ENCODE measurements around the gene CHMP4A. TPM values are rescaled to one million over a fixed set of nuclear protein-coding genes. Genes with fewer than 3 reads are reported as not detected.

Gene CHMP4A
- total and polyA plus RNA-seq, 9 of the 15 experiments (the other 6 are each of a cell fraction or from before 2014, with no cell fraction given): 28.8 to 104 (median 52.7) TPM

DNA sequence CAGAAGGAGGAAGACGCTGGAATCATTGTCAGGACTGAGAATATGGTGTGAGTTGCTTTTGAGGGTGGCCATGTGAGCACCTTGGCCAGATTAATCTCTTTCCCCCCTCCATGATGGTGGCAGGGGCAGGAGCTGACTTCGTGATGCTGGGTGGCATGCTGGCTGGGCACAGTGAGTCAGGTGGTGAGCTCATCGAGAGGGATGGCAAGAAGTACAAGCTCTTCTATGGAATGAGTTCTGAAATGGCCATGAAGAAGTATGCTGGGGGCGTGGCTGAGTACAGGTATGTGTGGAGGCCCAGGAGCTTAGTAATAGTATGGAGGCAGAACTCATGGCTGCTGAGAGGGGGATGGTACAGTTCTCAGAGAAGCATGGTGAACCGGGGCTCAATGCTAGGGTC is 24.8 kb upstream of the CHMP4A start:
- no peak for ATAC-seq
- no peak overlapping the region for H2AFZ ChIP-seq (ENCODE audit: low read depth, low read length)
- TF ChIP-seq TCF7 (IDR thresholded peaks at IDR 0.05; ENCODE audit: borderline replicate concordance) (no peak), ZNF212 (CRISPR knock-in tag; IDR thresholded peaks at IDR 0.05) (no peak), ZNF586 (CRISPR knock-in tag; conservative IDR thresholded peaks at IDR 0.05) (no peak), RNF2 (IDR thresholded peaks at IDR 0.05) (no peak), U2AF1 (optimal IDR thresholded peaks at IDR 0.05; ENCODE audit: low read depth, low read length) (no peak), OTX1 (CRISPR knock-in tag; IDR thresholded peaks at IDR 0.05) (no peak), NCOA1 (IDR thresholded peaks at IDR 0.05; ENCODE audit: low read depth) (no peak), SMARCE1 (IDR thresholded peaks at IDR 0.05) (no peak), ZBTB17 (CRISPR knock-in tag; IDR thresholded peaks at IDR 0.05) (no peak), XRCC4 (IDR thresholded peaks at IDR 0.05; ENCODE audit: extremely low read depth, insufficient read depth, insufficient read length) (no peak), ESRRB (CRISPR knock-in tag; IDR thresholded peaks at IDR 0.05; ENCODE audit: borderline replicate concordance) (no peak), SMARCA5 (IDR thresholded peaks at IDR 0.05) (no peak), HCFC1 (IDR thresholded peaks at IDR 0.05; ENCODE audit: low read depth, low read length) (no peak), CEBPG (CRISPR knock-in tag; IDR thresholded peaks at IDR 0.05) (no peak), CEBPG (tag; conservative IDR thresholded peaks at IDR 0.05 in 1 of 2, IDR thresholded peaks at IDR 0.05 in 1 of 2) (no peak), TGIF2 (CRISPR knock-in tag; IDR thresholded peaks at IDR 0.05) (no peak)
- TF ChIP-seq, protein P1, sequence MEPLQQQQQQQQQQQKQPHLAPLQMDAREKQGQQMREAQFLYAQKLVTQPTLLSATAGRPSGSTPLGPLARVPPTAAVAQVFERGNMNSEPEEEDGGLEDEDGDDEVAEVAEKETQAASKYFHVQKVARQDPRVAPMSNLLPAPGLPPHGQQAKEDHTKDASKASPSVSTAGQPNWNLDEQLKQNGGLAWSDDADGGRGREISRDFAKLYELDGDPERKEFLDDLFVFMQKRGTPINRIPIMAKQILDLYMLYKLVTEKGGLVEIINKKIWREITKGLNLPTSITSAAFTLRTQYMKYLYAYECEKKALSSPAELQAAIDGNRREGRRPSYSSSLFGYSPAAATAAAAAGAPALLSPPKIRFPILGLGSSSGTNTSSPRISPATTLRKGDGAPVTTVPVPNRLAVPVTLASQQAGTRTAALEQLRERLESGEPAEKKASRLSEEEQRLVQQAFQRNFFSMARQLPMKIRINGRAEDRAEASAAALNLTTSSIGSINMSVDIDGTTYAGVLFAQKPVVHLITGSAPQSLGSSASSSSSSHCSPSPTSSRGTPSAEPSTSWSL (CRISPR knock-in tag; IDR thresholded peaks at IDR 0.05; ENCODE audit: borderline replicate concordance): no peak
- TF ChIP-seq, protein P2, sequence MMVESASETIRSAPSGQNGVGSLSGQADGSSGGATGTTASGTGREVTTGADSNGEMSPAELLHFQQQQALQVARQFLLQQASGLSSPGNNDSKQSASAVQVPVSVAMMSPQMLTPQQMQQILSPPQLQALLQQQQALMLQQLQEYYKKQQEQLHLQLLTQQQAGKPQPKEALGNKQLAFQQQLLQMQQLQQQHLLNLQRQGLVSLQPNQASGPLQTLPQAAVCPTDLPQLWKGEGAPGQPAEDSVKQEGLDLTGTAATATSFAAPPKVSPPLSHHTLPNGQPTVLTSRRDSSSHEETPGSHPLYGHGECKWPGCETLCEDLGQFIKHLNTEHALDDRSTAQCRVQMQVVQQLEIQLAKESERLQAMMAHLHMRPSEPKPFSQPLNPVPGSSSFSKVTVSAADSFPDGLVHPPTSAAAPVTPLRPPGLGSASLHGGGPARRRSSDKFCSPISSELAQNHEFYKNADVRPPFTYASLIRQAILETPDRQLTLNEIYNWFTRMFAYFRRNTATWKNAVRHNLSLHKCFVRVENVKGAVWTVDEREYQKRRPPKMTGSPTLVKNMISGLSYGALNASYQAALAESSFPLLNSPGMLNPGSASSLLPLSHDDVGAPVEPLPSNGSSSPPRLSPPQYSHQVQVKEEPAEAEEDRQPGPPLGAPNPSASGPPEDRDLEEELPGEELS (CRISPR knock-in tag; IDR thresholded peaks at IDR 0.05; ENCODE audit: borderline replicate concordance): no peak
- H3K4me3 ChIP-seq: no peak overlapping the region
- in situ Hi-C loops (cut with MboI): no loop called here
- H3K27ac ChIP-seq (ENCODE audit: extremely low read depth, low read depth, low read length): no peak overlapping the region
- CTCF ChIA-PET (ENCODE audit: low intra/inter-chr PET ratio): no interaction called here
- no peaks in the 10 kb centered on the region; the same call in 1 of the 2 replicates for H4K20me1 ChIP-seq (replicated peaks; ENCODE audit: control insufficient read depth, insufficient read depth, low read length)
- H3K9me3 ChIP-seq (replicated peaks; ENCODE audit: control insufficient read depth, insufficient read depth, low read depth, low read length): no peaks in the 10 kb centered on the region
- no peaks in the 10 kb centered on the region for H3K27me3 ChIP-seq (ENCODE audit: control insufficient read depth in 2 of 2, insufficient read depth in 2 of 2, low read length in 2 of 2)
- intact Hi-C loops (cut with micrococcal nuclease): no loop called here
- DNase-seq (ENCODE audit: extremely low read depth in 1 of 4, low spot score in 3 of 4): no peak
- no TSS peak for BruUV-seq (replicated peaks)
- peaks cover 66% of the 10 kb centered on the region for H3K36me3 ChIP-seq (ENCODE audit: control insufficient read depth, insufficient read depth, low read length)
- H3K4me2 ChIP-seq (ENCODE audit: insufficient read depth, low read length): no peak overlapping the region
- peaks cover 20% of the 10 kb centered on the region for H3K79me2 ChIP-seq (ENCODE audit: control insufficient read depth, insufficient read depth, low read length)
- no peak overlapping the region for H3K9ac ChIP-seq (ENCODE audit: insufficient read depth in 1 of 2, low read depth in 2 of 2, low read length in 2 of 2)
- no peak for FAIRE-seq
- 90% methylated on average over 4 of the region's 5 CpGs for WGBS (ENCODE audit: insufficient coverage, low coverage, missing lambda C conversion rate)
- POLR2A ChIA-PET: interaction anchor here (0.6 to 1.3 kb wide), 2 partner anchors 24 to 49 kb away, joined by 3 read pairs; no protein-coding TSS in a partner anchor
- H3K9me1 ChIP-seq (ENCODE audit: control insufficient read depth, insufficient read depth, low read length): no peaks in the 10 kb centered on the region
- H3K4me1 ChIP-seq (replicated peaks in 1 of 2; ENCODE audit: control insufficient read depth in 2 of 2, insufficient read depth in 2 of 2, low read length in 2 of 2): peaks cover 15 to 20% of the 10 kb centered on the region in 2 experiments

Data from K562 (cell line).